NOMO-1 treated with DMSO at 0.1 percent for 48 hours (cell line): Measurements from ENCODE around the gene SMIM22.

Source experiments
- DNase-seq: peaks from one replicate; lab custom pipeline; 2025; ENCODE audit not compliant: unreplicated experiment; lab: John Stamatoyannopoulos, UW

SMIM22 gene

DNA sequence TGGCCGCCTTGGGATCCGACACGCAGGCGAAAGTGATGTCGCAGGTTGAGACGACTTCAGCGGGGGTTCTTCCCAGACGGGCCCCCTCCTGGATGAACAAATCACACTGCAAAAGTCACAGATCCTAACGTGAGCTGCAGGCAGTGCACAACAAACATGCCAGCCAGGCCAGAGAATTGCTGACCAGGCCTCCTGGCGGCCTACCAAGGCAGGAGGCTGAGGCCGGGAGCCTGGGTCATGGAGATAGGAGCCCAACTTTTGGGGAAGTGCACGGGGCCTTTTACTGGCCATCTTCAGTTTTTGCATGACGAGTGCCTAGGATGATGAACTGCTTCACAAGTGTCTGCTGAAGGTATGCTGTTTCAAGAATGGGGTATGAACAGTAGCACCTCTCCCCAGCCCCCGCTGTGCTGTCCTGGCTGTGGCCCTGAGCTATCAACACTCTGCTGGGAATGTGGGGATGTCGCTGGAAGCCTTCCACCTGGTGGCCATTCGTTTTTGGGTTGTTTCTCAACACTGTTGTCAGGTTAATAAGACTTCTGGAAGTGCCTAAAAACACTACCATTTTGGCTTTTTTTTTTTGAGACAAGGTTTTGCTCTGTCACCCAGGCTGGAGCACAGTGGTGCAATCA is 19.5 kb downstream of the SMIM22 start:
- DNase-seq: no peak

- no peak for DNase-seq
These were observed 25.5 kb downstream of the SMIM22 start for GRCh38 chr16:4820652-4821051.

DNA sequence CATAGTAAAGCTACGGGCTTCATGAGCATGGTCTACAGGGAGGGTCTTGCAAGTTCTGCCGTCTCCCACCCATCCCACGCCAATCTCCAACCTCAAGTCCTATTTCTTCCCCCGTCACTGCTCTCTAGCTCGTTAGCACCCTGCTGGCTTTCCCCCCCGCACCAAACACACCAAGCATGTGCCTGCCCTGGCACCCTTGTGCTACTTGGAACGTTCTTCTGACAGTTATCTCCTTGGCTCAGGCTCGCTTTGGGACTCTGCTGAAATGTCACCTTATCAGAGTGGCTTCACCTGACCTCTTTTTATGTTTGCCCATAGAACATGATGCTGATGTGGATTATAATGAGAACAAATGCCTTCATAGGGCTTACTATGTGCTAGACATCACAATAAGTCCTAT is 30.0 kb downstream of the SMIM22 start:
- no peak for DNase-seq

DNA sequence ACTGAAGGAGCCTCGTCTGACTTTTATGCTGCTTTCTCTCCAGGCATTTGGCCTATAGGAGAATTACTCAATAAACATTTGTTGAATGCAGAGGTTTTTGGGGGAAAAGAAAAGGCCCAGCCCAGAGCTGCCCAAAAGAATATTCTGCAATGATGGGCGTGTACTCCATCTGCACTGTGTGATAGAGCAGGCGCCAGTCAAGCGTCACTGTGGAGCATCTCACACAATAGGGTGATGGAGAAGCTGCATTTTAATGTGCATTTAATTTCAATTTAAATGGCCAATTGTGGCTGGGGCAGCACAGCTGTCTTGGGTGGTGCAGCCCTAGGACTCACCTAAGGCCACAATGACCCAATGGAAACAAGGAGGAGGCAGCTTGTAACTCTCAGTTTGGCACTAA is 31.4 kb downstream of the SMIM22 start:
- DNase-seq: no peak

GRCh38 chr16:4826980-4827379 is 31.8 kb downstream of the SMIM22 start:
- no peak for DNase-seq

- no peak for DNase-seq
These were observed 33.6 kb downstream of the SMIM22 start for GRCh38 chr16:4828567-4829321.

DNA sequence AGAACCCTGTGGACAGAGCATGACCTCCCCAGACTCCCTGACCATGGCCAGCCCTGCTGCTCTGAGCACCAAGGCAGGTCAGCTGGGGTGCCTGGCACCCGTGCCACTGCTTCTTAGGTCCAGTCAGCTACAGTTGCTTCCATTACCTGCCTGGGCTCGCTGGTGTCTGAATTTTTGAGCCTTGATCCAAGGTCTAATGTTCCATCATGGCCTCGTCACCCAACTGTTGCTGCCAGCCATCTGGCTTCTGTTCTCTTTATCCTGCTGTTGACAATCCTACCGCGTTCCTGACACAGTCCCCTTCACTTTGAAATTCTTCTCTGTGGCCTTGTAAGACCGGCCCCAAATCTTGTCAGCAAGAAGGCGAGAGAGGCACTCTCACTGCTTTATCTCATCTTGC is 35.2 kb downstream of the SMIM22 start:
- no peak for DNase-seq

DNA sequence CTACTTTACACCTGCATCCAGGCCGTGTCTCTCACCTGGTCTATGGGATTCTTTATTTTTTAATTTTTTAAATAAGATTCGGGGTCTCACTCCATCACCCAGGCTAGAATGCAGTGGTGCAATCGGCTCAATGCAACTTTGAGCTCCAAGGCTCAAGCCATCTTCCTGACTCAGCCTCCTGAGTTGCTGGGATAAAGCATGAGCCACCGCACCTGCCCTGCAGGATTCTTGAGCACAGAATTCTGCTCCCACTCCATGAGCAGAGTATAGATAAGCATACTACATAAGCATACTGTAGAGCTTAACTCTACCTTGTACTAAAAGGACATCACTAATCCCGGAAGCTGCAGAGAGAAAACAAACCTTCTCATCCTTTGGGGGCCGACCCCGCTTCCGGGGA is 36.4 kb downstream of the SMIM22 start:
- DNase-seq: no peak

DNA sequence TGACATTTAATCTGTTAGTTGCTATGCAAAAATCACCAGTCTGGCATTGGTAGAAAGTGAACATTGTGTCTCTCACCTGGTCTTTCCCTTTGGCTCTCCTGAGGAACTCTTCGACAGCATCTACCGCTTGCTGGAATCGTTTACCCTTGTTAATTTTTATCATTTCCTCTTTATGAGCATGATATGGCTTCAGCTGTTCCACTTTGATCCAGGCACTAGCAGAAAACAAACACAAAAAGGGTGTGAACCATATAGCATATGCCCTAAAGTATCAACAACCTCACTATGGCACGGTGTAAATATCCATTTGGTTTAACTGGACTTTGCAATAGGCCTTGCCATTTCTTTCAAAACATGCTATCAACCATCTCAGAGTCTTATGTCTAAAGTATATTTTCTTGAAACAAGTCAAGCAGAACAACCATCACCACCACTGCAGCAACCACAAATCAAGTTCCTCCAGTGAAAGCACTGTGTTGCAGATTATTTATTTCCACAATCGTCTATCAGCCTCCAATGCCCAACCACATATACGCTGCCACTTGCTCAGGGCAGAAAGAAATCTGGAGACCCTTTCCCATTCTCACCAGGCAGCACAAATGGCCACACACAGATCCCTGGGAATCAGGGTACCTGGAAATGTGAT is 37.7 kb downstream of the SMIM22 start:
- DNase-seq: no peak

DNA sequence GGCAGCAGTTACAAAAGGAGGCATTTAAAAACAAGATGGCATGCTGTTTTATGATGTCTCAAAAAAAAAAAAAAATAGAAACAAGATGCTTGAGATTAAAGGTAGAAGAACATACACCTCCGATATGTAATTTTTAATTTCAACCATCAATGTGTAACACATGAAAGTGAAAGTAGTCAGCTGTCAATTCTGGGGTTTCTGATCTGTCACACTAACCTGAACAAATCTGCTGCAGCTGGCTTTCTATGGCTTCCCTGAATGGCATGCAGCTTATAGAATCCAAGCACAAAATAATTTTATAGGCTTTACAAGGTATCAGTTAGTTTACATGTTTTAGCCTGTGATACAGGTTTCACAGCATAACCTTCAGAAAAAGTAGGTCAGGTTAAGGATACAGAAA is 38.4 kb downstream of the SMIM22 start:
- DNase-seq: no peak

DNA sequence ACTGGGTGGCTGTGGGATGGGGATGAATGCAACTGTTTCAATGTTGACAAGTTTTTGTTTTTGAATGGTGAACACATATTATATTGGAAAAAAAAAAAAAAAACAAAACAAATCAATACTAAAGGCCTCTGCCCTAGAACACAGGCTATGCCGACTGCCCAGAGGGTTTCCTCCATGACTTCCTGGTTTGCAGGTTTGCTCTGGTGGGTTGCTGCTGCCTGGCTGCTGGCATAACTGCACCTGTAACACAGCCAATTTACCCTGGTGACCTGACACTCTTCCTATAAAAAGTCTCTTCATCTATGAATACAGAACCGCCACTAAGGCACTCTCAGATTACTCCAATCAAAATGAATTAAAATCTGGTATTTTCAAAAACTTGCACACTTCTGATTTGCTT is 41.6 kb downstream of the SMIM22 start:
- no peak for DNase-seq

DNA sequence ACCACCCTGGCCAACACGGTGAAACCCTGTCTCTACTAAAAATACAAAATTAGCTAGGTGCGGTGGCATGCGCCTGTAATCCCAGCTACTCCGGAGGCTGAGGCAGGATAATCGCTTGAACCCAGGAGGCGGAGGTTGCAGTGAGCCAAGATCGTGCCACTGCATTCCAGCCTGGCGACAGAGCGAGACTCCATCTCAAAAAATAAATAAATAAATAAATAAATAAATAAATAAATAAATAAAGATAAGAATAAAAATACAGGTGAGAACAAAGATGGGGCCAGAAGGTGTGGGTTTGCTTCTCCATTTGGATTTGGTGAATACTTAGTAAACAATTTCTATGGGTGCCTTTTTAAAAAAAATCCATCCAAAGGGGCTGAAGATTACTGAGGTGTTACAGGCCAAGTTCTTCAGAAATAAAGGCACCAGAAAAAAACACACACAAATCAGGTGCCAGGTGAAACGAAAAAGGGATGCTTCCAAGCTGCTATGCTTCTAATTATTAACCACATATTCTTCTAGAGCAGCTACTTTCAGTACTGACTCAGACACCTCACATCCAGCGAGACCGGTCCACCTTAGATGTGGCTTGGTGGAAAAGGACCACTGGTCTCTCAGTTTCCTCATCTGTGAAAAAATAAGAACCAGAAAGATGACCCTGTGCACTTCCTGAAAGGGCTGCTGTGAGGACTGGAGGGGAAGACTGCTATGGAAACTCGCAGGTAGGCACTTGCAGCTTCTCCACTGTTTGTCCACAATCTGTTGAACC is 42.7 kb downstream of the SMIM22 start:
- no peak for DNase-seq

DNA sequence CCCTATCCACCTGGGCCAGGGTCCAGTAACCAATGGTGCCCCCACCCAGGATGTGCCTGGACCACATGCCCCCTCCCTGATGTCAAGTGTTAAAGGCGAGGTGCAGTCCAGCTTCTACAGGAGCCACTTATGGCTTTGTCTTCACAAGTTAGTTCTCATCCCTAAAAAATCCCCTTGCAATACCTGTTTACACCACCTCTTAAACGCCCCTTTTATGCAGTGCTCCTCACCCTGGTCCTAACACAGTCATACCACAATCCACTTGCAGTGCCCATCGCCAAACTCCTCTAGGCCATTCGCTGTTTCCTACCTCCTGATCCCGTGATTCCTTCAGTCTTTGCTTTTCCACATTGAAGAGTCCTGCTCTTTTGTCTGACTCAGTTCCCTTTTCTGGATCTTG is 44.8 kb downstream of the SMIM22 start:
- DNase-seq: no peak

- no peak for DNase-seq
These were observed 45.8 kb downstream of the SMIM22 start for GRCh38 chr16:4840984-4841383.
